ENCODE measurements around the gene NPIPB13.
"Not testable (repeated sequence)": the region's sequence is repeated elsewhere in the genome, so short reads cannot be mapped to it uniquely, and the experiment has no call there.

DNA sequence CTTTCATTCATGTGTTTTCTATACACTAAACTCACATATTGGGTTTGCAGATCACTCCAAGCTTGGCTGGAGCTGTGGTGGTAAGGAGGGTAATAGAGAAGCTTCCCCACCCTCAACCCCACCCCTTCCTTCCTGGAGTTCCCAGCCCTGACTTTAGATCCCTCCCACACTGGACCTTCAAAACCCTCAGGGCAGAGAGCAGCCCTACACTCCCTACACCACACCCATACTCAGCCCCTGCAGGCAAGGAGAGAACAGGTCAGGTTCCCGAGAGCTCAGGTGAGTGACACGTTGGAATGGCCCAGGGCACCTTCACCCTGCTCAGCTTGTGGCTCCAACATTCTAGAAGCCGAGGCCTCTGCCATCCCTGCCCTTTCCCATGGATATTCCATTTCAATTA is 49.2 kb downstream of the NPIPB13 start, which contains the start of gene SULT1A3:
- TF ChIP-seq, protein P1, sequence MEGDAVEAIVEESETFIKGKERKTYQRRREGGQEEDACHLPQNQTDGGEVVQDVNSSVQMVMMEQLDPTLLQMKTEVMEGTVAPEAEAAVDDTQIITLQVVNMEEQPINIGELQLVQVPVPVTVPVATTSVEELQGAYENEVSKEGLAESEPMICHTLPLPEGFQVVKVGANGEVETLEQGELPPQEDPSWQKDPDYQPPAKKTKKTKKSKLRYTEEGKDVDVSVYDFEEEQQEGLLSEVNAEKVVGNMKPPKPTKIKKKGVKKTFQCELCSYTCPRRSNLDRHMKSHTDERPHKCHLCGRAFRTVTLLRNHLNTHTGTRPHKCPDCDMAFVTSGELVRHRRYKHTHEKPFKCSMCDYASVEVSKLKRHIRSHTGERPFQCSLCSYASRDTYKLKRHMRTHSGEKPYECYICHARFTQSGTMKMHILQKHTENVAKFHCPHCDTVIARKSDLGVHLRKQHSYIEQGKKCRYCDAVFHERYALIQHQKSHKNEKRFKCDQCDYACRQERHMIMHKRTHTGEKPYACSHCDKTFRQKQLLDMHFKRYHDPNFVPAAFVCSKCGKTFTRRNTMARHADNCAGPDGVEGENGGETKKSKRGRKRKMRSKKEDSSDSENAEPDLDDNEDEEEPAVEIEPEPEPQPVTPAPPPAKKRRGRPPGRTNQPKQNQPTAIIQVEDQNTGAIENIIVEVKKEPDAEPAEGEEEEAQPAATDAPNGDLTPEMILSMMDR (conservative IDR thresholded peaks at IDR 0.05 in 1 of 2, IDR thresholded peaks at IDR 0.05 in 1 of 2; ENCODE audit: low read depth in 1 of 2, low read length in 2 of 2): not testable (repeated sequence)
- TF ChIP-seq EZH2 (IDR thresholded peaks at IDR 0.05; ENCODE audit: low read length, missing control alignments): not testable (repeated sequence)

Measured in fibroblast of lung (primary cell).